ENCODE results near the gene PRPSAP1. TPM values are rescaled to one million over a fixed set of nuclear protein-coding genes. Genes with fewer than 3 reads are reported as not detected.

Gene PRPSAP1
- total RNA-seq, 1 donor from 2014 or later = 30.7 TPM

DNA sequence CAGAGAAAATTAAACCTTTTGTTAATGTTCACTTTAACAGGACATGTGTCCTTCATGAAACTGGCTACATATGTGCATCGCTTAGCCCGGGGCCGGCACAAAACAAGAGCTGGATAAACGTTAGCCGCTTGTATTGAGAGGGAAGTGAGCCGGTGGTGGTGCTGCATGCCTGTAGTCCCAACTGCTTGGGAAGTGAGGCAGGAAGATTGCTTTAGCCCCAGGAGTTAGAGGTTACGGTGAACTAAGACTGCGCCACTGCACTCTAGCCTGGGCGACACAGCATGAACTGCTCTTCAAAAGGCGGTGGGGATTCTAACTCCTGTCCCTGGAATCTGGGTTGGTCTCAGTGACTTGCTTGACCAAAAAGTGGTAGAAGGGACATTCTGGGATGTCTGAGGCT, 15.7 kb upstream of the PRPSAP1 start:
- DNase-seq = no peak
- Histone ChIP-seq H3K27ac (replicated peaks) (peak overlapping the region; percentile 69), H3K4me3 (no peak overlapping the region), H3K36me3 (no peaks in the 10 kb centered on the region), H3K27me3 (ENCODE audit: low read depth) (no peaks in the 10 kb centered on the region), H3K4me1 (peaks cover 22% of the 10 kb centered on the region), H3K9me3 (replicated peaks) (no peaks in the 10 kb centered on the region)
- TF ChIP-seq, protein P1, sequence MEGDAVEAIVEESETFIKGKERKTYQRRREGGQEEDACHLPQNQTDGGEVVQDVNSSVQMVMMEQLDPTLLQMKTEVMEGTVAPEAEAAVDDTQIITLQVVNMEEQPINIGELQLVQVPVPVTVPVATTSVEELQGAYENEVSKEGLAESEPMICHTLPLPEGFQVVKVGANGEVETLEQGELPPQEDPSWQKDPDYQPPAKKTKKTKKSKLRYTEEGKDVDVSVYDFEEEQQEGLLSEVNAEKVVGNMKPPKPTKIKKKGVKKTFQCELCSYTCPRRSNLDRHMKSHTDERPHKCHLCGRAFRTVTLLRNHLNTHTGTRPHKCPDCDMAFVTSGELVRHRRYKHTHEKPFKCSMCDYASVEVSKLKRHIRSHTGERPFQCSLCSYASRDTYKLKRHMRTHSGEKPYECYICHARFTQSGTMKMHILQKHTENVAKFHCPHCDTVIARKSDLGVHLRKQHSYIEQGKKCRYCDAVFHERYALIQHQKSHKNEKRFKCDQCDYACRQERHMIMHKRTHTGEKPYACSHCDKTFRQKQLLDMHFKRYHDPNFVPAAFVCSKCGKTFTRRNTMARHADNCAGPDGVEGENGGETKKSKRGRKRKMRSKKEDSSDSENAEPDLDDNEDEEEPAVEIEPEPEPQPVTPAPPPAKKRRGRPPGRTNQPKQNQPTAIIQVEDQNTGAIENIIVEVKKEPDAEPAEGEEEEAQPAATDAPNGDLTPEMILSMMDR (IDR thresholded peaks at IDR 0.05; ENCODE audit: borderline replicate concordance) = no peak
- intact Hi-C loops (cut with micrococcal nuclease) = no loop called here

DNA sequence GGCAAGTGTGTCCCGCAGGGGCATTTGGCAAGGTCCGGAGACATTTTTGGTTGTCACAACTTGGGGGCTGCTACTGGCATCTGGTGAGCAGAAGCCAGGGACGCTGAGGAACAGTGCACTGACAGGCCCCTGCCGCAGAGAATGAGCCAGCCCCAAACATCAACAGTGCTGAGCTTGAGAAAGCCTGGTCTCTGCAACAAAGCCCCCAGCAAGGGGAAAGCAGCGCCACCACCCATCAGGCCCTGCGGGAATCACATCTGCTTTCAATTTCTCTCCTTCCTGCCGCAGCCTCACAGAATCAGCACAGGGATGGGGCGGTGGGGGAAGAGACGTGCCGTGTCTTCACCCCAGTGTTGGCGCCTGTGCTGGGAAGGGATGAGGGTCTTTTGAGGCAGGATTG, 14.8 kb upstream of the PRPSAP1 start:
- TF ChIP-seq, protein P1 (IDR thresholded peaks at IDR 0.05; ENCODE audit: borderline replicate concordance) = no peak
- no peaks in the 10 kb centered on the region for H3K36me3 ChIP-seq
- H3K4me3 ChIP-seq = no peak overlapping the region
- H3K4me1 ChIP-seq = peaks cover 22% of the 10 kb centered on the region
- H3K27ac ChIP-seq (replicated peaks) = no peak overlapping the region
- no peaks in the 10 kb centered on the region for H3K27me3 ChIP-seq (ENCODE audit: low read depth)
- no peaks in the 10 kb centered on the region for H3K9me3 ChIP-seq (replicated peaks)
- no peak for DNase-seq
- intact Hi-C loops (cut with micrococcal nuclease) = no loop called here

DNA sequence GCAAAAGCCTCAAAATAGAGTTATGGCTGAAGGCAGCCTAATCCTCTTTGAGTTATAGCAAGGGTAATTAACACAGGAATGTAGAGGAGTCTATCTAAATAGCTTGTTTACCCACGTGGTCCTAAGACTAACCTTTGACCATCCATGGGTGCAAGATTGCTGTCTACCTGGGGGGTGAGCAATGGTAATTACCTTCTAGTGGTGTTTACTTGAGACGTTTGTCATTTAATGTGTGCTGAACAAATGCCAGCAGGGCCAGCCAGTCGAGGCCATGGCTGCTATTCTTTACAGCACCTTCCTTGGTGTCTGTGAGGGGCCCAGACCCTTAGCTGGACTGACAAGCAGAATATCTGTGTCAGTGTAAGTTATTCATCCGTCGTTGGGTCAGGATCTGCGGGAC, 13.9 kb upstream of the PRPSAP1 start:
- no peak overlapping the region for H3K4me3 ChIP-seq
- no peak overlapping the region for H3K27ac ChIP-seq (replicated peaks)
- peaks cover 25% of the 10 kb centered on the region for H3K4me1 ChIP-seq
- no peak for DNase-seq
- H3K9me3 ChIP-seq (replicated peaks) = no peaks in the 10 kb centered on the region
- TF ChIP-seq, protein P1 (IDR thresholded peaks at IDR 0.05; ENCODE audit: borderline replicate concordance) = no peak
- intact Hi-C loops (cut with micrococcal nuclease) = no loop called here
- H3K27me3 ChIP-seq (ENCODE audit: low read depth) = no peaks in the 10 kb centered on the region
- H3K36me3 ChIP-seq = no peaks in the 10 kb centered on the region

DNA sequence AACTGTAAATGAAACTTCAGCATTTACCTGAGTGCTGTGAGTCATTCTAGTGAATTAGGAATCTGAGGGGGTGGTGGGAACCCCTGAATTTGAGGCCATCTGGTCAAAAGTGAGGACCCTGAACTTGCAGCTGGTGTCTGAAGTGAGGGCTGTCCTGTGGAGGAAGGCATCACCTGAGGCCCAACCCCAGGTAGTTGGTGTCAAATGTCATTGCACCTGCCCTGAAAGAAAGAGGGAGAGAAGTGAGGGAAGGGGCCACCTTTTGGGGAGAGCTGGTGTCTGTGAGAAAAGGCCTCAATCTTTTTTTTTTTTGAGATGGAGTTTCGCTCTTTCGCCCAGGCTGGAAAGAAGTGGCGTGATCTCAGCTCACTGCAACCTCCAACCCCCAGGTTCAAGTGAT, 12.5 kb upstream of the PRPSAP1 start:
- no peak overlapping the region for H3K27ac ChIP-seq (replicated peaks)
- H3K36me3 ChIP-seq = no peaks in the 10 kb centered on the region
- intact Hi-C loops (cut with micrococcal nuclease) = no loop called here
- TF ChIP-seq, protein P1 (IDR thresholded peaks at IDR 0.05; ENCODE audit: borderline replicate concordance) = no peak
- no peak for DNase-seq
- no peaks in the 10 kb centered on the region for H3K9me3 ChIP-seq (replicated peaks)
- no peaks in the 10 kb centered on the region for H3K27me3 ChIP-seq (ENCODE audit: low read depth)
- H3K4me1 ChIP-seq = peaks cover 34% of the 10 kb centered on the region
- no peak overlapping the region for H3K4me3 ChIP-seq

DNA sequence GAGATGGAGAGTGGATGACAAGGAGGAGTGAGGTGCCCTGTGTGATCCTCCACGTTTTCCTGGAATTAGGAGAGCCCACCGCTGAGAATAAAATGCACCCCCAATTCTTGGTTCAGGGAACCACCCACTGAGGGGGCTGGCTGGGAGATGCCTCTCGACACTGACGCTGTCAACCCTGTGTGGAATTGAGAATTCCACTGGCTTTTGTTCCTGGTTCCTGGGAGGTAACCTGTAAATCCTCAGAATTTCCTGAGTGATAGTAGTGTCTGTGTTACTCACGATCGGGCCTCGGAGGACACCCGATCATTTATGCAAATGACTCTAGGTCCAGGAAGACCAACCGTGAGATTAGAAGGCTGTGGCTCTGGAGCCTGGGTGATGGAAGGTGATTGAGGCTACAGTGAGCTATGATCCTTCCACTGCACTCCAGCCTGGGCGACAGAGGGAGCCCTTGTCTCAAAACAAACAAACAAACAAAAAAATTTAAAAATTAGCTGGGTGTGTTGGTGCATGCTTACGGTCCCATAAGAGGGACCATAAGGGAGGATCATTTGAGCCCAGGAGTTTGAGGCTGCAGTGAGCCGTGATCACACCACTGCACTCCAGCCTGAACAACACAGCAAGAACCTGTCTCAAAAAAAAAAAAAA, 11.7 kb upstream of the PRPSAP1 start:
- Histone ChIP-seq H3K4me1 (peaks cover 29% of the 10 kb centered on the region), H3K4me3 (no peak overlapping the region), H3K9me3 (replicated peaks) (no peaks in the 10 kb centered on the region), H3K27ac (replicated peaks) (no peak overlapping the region), H3K27me3 (ENCODE audit: low read depth) (no peaks in the 10 kb centered on the region), H3K36me3 (no peaks in the 10 kb centered on the region)
- DNase-seq = no peak
- TF ChIP-seq, protein P1 (IDR thresholded peaks at IDR 0.05; ENCODE audit: borderline replicate concordance) = peak; percentile 55
- intact Hi-C loops (cut with micrococcal nuclease) = no loop called here
